Prostate gland (tissue), 2 donors: Measurements from ENCODE around the gene CASTOR2.

ENCODE experiments used
- POLR2A ChIP-seq: fragments of 450-650 bp; IDR thresholded peaks from one replicate; pipeline ENCODE4 v1.6.1; 2016; ENCODE audit warnings: antibody characterized with exemption, mild to moderate bottlenecking
- POLR2AphosphoS5 ChIP-seq: sonication (generic); formaldehyde crosslinking; IDR thresholded peaks from one replicate; pipeline ENCODE4 v1.6.1; 2017; ENCODE audit warnings: antibody characterized with exemption
- TF ChIP-seq, protein P1 (sequence below), 4 experiments: fragments of 200-600 bp in 2 of 4; fragments of 450-650 bp in 2 of 4; sonication (generic) in 2 of 4; IDR thresholded peaks; 1 replicate in 3 of 4; 2 replicates in 1 of 4; pipeline ENCODE4 v1.5.1; 2016 to 2019; ENCODE audit warnings: antibody characterized with exemption in 4 of 4, mild to moderate bottlenecking in 2 of 4, moderate library complexity in 2 of 4

DNA sequence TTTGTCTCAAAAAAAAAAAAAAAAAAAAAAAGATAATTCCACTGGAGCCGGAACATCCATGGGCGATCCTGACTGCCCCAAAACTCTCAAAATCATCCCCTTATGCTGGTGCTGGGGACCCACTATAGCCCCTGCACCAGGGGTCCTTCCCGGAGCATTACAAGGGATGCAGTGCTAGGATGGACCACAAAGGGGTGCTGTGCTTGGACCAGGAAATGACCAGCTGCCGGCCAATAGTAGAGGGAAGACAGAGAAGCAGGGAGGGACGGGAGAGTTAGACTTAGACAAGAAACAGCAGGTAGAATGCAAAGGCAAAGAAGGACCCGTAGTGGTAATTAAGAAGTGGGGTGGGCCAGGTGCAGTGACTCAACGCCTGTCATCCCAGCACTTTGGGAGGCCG is 68.6 kb downstream of the CASTOR2 start:
- TF ChIP-seq POLR2A (no peak), POLR2AphosphoS5 (no peak)
- TF ChIP-seq, protein P1, sequence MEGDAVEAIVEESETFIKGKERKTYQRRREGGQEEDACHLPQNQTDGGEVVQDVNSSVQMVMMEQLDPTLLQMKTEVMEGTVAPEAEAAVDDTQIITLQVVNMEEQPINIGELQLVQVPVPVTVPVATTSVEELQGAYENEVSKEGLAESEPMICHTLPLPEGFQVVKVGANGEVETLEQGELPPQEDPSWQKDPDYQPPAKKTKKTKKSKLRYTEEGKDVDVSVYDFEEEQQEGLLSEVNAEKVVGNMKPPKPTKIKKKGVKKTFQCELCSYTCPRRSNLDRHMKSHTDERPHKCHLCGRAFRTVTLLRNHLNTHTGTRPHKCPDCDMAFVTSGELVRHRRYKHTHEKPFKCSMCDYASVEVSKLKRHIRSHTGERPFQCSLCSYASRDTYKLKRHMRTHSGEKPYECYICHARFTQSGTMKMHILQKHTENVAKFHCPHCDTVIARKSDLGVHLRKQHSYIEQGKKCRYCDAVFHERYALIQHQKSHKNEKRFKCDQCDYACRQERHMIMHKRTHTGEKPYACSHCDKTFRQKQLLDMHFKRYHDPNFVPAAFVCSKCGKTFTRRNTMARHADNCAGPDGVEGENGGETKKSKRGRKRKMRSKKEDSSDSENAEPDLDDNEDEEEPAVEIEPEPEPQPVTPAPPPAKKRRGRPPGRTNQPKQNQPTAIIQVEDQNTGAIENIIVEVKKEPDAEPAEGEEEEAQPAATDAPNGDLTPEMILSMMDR (IDR thresholded peaks at IDR 0.05), result no peak
